Measurements from ENCODE around the gene SMIM38.

DNA sequence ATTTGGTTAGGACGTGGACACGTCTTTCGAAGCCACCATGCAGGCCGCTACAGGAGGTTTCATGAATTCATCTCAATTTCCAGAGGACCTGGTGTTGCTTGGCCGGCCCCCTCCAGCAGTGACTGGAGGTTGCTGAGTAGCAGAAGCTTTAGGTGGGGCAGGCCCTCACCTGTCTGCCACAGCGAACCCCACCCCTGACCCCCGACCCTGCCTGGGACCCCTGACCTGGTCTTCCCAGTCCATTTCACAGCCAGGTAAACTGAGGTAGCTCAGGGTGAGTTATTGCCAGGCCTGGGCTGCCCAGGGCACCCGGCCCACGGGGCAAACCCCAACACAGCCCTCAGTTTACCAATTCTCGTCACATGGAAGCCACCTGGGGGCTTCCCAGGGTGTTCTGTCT is 39.1 kb upstream of the SMIM38 start:
- TF ChIP-seq, protein P1, sequence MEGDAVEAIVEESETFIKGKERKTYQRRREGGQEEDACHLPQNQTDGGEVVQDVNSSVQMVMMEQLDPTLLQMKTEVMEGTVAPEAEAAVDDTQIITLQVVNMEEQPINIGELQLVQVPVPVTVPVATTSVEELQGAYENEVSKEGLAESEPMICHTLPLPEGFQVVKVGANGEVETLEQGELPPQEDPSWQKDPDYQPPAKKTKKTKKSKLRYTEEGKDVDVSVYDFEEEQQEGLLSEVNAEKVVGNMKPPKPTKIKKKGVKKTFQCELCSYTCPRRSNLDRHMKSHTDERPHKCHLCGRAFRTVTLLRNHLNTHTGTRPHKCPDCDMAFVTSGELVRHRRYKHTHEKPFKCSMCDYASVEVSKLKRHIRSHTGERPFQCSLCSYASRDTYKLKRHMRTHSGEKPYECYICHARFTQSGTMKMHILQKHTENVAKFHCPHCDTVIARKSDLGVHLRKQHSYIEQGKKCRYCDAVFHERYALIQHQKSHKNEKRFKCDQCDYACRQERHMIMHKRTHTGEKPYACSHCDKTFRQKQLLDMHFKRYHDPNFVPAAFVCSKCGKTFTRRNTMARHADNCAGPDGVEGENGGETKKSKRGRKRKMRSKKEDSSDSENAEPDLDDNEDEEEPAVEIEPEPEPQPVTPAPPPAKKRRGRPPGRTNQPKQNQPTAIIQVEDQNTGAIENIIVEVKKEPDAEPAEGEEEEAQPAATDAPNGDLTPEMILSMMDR (IDR thresholded peaks at IDR 0.05), result no peak
- TF ChIP-seq EZH2 (IDR thresholded peaks at IDR 0.05; ENCODE audit: borderline replicate concordance, insufficient read depth, low read depth, low read length, poor library complexity, severe bottlenecking), result no peak

All from B cell (primary cell).